Natural killer cell treated with Interleukin-12 subunit alpha and Interleukin-12 subunit beta and Interleukin-15 and Interleukin-18, amount 100 ng/mL, for 72 hours (primary cell): ENCODE data around the gene ZNF532. TPM values are rescaled to one million over a fixed set of nuclear protein-coding genes. Genes with fewer than 3 reads are reported as not detected.

Experiments
- ATAC-seq, 2 donors: fragments of 150-1000 bp; cut with Tn5 transposase in 1 of 2; sonication (Bioruptor Pico), chemical (Tn5 transposase) in 1 of 2; 2 replicates each; pipeline ENCODE4 v1.10.0; 2021
- DNase-seq: peaks from one replicate; pipeline ENCODE4 v3.0.0; 2022; ENCODE audit warnings: low spot score
- H3K27ac Mint-ChIP-seq, 2 donors: 1 replicate in 1 of 2; 2 replicates in 1 of 2; pipeline ENCODE4 v1.8.0; 2022; ENCODE audit warnings: mixed read lengths in 2 of 2, mild to moderate bottlenecking in 1 of 2, moderate library complexity in 1 of 2
- H3K27me3 Mint-ChIP-seq, 2 donors: 1 replicate in 1 of 2; 2 replicates in 1 of 2; pipeline ENCODE4 v1.8.0; 2022; ENCODE audit warnings: mixed read lengths in 2 of 2
- H3K36me3 Mint-ChIP-seq: one replicate; pipeline ENCODE4 v1.8.0; 2022; ENCODE audit warnings: mixed read lengths
- H3K4me1 Mint-ChIP-seq, 2 donors: 1 replicate in 1 of 2; 2 replicates in 1 of 2; pipeline ENCODE4 v1.8.0; 2022; ENCODE audit warnings: low read depth in 2 of 2, mixed read lengths in 2 of 2, mild to moderate bottlenecking in 1 of 2
- H3K4me3 Mint-ChIP-seq: one replicate; pipeline ENCODE4 v1.8.0; 2022; ENCODE audit warnings: mixed read lengths
- H3K9me3 Mint-ChIP-seq: 2 replicates; pipeline ENCODE4 v1.8.0; 2022; ENCODE audit warnings: mixed read lengths
- total RNA-seq, 2 donors: library from RNA; stranded (reverse); gene quantifications; one replicate each; pipeline ENCODE4 v1.2.3, GENCODE V29; 2022

Gene ZNF532
- total RNA-seq, 2 donors from 2014 or later = 3.3 to 19.3 TPM

GRCh38 chr18:58998401-58999203, 133.9 kb downstream of the ZNF532 start:
- Mint-ChIP-seq H3K27ac (no peak overlapping the region), H3K4me3 (no peak overlapping the region), H3K36me3 (no peaks in the 10 kb centered on the region), H3K27me3 (peaks cover 3 to 19% of the 10 kb centered on the region in 2 donors), H3K9me3 (no peaks in the 10 kb centered on the region), H3K4me1 (no peaks in the 10 kb centered on the region)
- no peak for ATAC-seq
- DNase-seq = no peak

GRCh38 chr18:59001166-59001565, 136.5 kb downstream of the ZNF532 start:
- Mint-ChIP-seq H3K36me3 (no peaks in the 10 kb centered on the region), H3K4me1 (no peaks in the 10 kb centered on the region), H3K9me3 (no peaks in the 10 kb centered on the region), H3K27ac (no peak overlapping the region), H3K4me3 (no peak overlapping the region), H3K27me3 (peaks cover 3 to 10% of the 10 kb centered on the region in 2 donors)
- DNase-seq (no peak), ATAC-seq (no peak)

GRCh38 chr18:59001721-59002120, 137.0 kb downstream of the ZNF532 start:
- DNase-seq (no peak), ATAC-seq (no peak)
- no peaks in the 10 kb centered on the region for H3K4me1 Mint-ChIP-seq
- no peaks in the 10 kb centered on the region for H3K36me3 Mint-ChIP-seq
- H3K27ac Mint-ChIP-seq = no peak overlapping the region
- H3K9me3 Mint-ChIP-seq = no peaks in the 10 kb centered on the region
- no peak overlapping the region for H3K4me3 Mint-ChIP-seq
- peaks cover 3 to 4% of the 10 kb centered on the region in 2 donors for H3K27me3 Mint-ChIP-seq

GRCh38 chr18:59002974-59003594, 138.4 kb downstream of the ZNF532 start:
- H3K4me1 Mint-ChIP-seq = no peaks in the 10 kb centered on the region
- H3K27ac Mint-ChIP-seq = no peak overlapping the region
- ATAC-seq (no peak), DNase-seq (no peak)
- H3K36me3 Mint-ChIP-seq = no peaks in the 10 kb centered on the region
- H3K9me3 Mint-ChIP-seq = no peaks in the 10 kb centered on the region
- peaks cover 0 to 3% of the 10 kb centered on the region in 2 donors for H3K27me3 Mint-ChIP-seq
- H3K4me3 Mint-ChIP-seq = no peak overlapping the region

GRCh38 chr18:59005262-59005661, 140.6 kb downstream of the ZNF532 start:
- no peak overlapping the region for H3K4me3 Mint-ChIP-seq
- H3K36me3 Mint-ChIP-seq = no peaks in the 10 kb centered on the region
- DNase-seq (no peak), ATAC-seq (no peak)
- no peaks in the 10 kb centered on the region for H3K4me1 Mint-ChIP-seq
- no peaks in the 10 kb centered on the region for H3K9me3 Mint-ChIP-seq
- peaks cover 0 to 3% of the 10 kb centered on the region in 2 donors for H3K27me3 Mint-ChIP-seq
- no peak overlapping the region for H3K27ac Mint-ChIP-seq

- Mint-ChIP-seq H3K27me3 (peaks cover 0 to 3% of the 10 kb centered on the region in 2 donors), H3K36me3 (no peaks in the 10 kb centered on the region), H3K4me3 (no peak overlapping the region), H3K9me3 (no peaks in the 10 kb centered on the region), H3K4me1 (no peaks in the 10 kb centered on the region), H3K27ac (no peak overlapping the region)
- ATAC-seq (no peak), DNase-seq (no peak)
Measured at GRCh38 chr18:59006461-59007067, 141.9 kb downstream of the ZNF532 start.

GRCh38 chr18:59008302-59008974, 143.8 kb downstream of the ZNF532 start:
- H3K27me3 Mint-ChIP-seq = peaks cover 2 to 5% of the 10 kb centered on the region in 2 donors
- H3K4me3 Mint-ChIP-seq = no peak overlapping the region
- no peaks in the 10 kb centered on the region for H3K9me3 Mint-ChIP-seq
- ATAC-seq (no peak), DNase-seq (no peak)
- no peak overlapping the region for H3K27ac Mint-ChIP-seq
- no peaks in the 10 kb centered on the region for H3K4me1 Mint-ChIP-seq
- H3K36me3 Mint-ChIP-seq = peaks cover 3% of the 10 kb centered on the region

GRCh38 chr18:59009846-59010245, 145.2 kb downstream of the ZNF532 start:
- ATAC-seq = no peak
- peaks cover 5 to 16% of the 10 kb centered on the region in 2 donors for H3K27me3 Mint-ChIP-seq
- no peaks in the 10 kb centered on the region for H3K9me3 Mint-ChIP-seq
- H3K4me1 Mint-ChIP-seq = no peaks in the 10 kb centered on the region
- H3K4me3 Mint-ChIP-seq = no peak overlapping the region
- DNase-seq = no peak
- peaks cover 6% of the 10 kb centered on the region for H3K36me3 Mint-ChIP-seq
- no peak overlapping the region for H3K27ac Mint-ChIP-seq

- no peak for ATAC-seq
- H3K27me3 Mint-ChIP-seq = peaks cover 9 to 16% of the 10 kb centered on the region in 2 donors
Measured at GRCh38 chr18:59011289-59011688, 146.6 kb downstream of the ZNF532 start.

GRCh38 chr18:59011786-59012185, 147.1 kb downstream of the ZNF532 start:
- Mint-ChIP-seq H3K36me3 (peaks cover 6% of the 10 kb centered on the region), H3K9me3 (no peaks in the 10 kb centered on the region), H3K27ac (no peak overlapping the region), H3K27me3 (peaks cover 9 to 16% of the 10 kb centered on the region in 2 donors), H3K4me3 (no peak overlapping the region), H3K4me1 (no peaks in the 10 kb centered on the region)
- DNase-seq (no peak), ATAC-seq (no peak)

More at GRCh38 chr18:59011289-59011688, 146.6 kb downstream of the ZNF532 start:
- H3K9me3 Mint-ChIP-seq = no peaks in the 10 kb centered on the region
- no peak overlapping the region for H3K4me3 Mint-ChIP-seq
- no peaks in the 10 kb centered on the region for H3K4me1 Mint-ChIP-seq
- peaks cover 6% of the 10 kb centered on the region for H3K36me3 Mint-ChIP-seq
- no peak overlapping the region for H3K27ac Mint-ChIP-seq
- no peak for DNase-seq

GRCh38 chr18:59012815-59013705, 148.4 kb downstream of the ZNF532 start:
- H3K9me3 Mint-ChIP-seq = no peaks in the 10 kb centered on the region
- H3K4me3 Mint-ChIP-seq = no peak overlapping the region
- no peaks in the 10 kb centered on the region for H3K4me1 Mint-ChIP-seq
- DNase-seq (no peak), ATAC-seq (no peak)
- H3K36me3 Mint-ChIP-seq = peaks cover 6% of the 10 kb centered on the region
- H3K27me3 Mint-ChIP-seq = peaks cover 13 to 27% of the 10 kb centered on the region in 2 donors
- H3K27ac Mint-ChIP-seq = no peak overlapping the region

- no peak overlapping the region for H3K27ac Mint-ChIP-seq
- ATAC-seq = no peak
- no peak for DNase-seq
- peaks cover 16 to 32% of the 10 kb centered on the region in 2 donors for H3K27me3 Mint-ChIP-seq
- H3K4me3 Mint-ChIP-seq = no peak overlapping the region
- H3K9me3 Mint-ChIP-seq = no peaks in the 10 kb centered on the region
- H3K4me1 Mint-ChIP-seq = no peaks in the 10 kb centered on the region
- peaks cover 6% of the 10 kb centered on the region for H3K36me3 Mint-ChIP-seq
Measured at GRCh38 chr18:59013744-59014143, 149.1 kb downstream of the ZNF532 start.
